ENCODE results near the gene OSBPL8.

OSBPL8 gene

DNA sequence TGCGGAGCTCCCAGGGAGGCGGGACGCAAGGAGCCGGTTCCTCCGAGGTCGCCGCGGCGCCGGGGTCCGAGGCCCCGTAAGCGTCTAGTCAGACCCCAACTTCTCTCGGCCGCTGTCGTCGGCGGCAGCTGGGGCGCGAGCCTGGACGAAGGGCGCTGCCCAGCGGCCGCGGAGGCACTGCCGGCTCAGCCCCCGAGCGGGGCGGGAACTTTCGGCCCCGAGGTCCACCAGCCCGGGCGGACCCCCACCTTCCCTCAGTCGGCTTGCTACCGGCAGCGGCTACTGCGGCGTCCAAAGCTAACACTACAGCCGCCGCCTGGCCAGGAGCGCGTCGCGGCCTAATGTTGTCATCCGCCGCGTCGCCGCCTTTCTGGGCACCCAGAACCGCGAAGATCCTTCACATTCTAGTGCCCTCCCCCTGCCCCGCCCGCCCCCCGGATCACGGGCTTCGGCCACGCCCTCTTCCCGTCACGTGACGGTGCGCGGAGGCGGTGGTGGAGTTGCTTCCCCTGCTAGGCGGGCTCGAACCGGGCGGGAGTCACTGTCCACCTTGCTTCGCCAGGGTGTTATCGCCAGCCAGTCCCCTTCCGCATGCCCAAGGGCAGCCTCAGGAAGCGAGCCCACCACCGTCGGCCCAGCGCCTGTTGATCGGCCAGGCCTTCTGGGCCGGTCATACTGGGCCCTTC lies at the start of gene OSBPL8:
Gene OSBPL8, minus strand, starts transcription at position 372 of the 686 bp plus-strand sequence. CDS start 72,220 bp downstream, outside the sequence.
- peak; percentile 92 for DNase-seq
- in situ Hi-C loops (cut with MboI; ENCODE audit: low pct_unique_long_range_greater_than_20kb, low sequenced_read_pairs) = no loop called here

DNA sequence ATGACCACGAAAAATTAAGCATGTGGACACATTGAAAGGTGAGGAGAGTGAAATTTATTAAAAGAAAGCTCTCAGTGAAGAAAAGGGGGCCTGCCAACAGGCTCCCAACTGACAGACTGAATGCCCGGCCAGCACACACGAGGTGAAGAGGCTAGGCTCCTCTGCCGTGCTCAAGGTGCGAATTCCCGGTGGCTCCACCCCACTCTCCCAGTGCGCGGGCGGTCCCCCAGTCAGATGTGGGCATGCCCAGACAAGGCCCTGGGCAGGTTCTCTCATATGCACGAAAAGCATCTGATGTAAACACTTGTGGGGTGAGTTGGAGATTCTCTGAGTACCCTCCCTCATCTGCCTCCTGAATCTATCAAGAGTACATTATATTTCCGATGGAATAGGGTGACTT lies 48.5 kb upstream of the OSBPL8 start:
- in situ Hi-C loops (cut with MboI; ENCODE audit: low pct_unique_long_range_greater_than_20kb, low sequenced_read_pairs) = loop anchor here (25.0 kb wide), 1 partner anchor 179 kb away; no protein-coding TSS in a partner anchor
- DNase-seq = no peak

DNA sequence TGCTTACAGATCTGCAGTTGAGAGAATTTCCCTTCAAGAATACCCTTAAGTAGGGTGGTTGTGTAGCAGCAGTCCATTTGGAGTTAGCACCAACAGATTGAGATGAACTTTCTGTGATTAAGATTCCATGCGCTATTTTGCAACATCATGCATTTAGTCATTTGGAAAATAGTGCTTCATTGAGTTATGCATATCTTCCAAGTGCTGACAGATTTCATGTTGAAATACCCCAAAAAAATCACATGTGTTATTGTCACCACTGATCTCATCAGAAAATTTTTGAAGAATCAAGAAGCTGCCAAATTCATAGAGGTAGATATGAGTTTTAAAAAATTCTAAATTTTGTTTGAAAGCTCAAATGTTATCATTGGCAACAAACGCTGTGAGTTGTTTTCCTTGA lies 35.5 kb upstream of the OSBPL8 start:
- DNase-seq = no peak
- in situ Hi-C loops (cut with MboI; ENCODE audit: low pct_unique_long_range_greater_than_20kb, low sequenced_read_pairs) = no loop called here

- in situ Hi-C loops (cut with MboI; ENCODE audit: low pct_unique_long_range_greater_than_20kb, low sequenced_read_pairs) = no loop called here
- no peak for DNase-seq
Observed at GRCh38 chr12:76591476-76591875, 31.9 kb upstream of the OSBPL8 start.

DNA sequence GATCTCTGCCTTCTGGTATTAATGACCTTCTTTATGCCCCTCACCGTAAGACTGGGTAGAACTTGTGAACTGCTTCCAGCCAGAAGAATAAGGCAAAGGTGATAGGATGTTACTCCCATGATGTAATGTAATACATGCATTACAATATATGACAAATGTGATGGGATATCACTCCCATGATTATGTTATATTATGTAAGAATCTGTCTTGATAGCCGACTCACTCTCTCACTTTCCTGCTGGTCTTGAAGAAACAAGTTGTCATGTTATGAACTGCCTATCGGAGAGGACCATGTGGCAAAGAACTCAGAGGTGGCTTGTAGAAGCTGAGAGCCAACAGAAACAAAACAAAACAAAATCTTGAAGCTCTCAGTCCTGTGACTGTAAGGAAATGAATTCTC lies 30.6 kb upstream of the OSBPL8 start:
- DNase-seq = no peak
- in situ Hi-C loops (cut with MboI; ENCODE audit: low pct_unique_long_range_greater_than_20kb, low sequenced_read_pairs) = no loop called here

- in situ Hi-C loops (cut with MboI; ENCODE audit: low pct_unique_long_range_greater_than_20kb, low sequenced_read_pairs) = no loop called here
- DNase-seq = peak; percentile 88
Observed at GRCh38 chr12:76588881-76589565, 29.5 kb upstream of the OSBPL8 start.

DNA sequence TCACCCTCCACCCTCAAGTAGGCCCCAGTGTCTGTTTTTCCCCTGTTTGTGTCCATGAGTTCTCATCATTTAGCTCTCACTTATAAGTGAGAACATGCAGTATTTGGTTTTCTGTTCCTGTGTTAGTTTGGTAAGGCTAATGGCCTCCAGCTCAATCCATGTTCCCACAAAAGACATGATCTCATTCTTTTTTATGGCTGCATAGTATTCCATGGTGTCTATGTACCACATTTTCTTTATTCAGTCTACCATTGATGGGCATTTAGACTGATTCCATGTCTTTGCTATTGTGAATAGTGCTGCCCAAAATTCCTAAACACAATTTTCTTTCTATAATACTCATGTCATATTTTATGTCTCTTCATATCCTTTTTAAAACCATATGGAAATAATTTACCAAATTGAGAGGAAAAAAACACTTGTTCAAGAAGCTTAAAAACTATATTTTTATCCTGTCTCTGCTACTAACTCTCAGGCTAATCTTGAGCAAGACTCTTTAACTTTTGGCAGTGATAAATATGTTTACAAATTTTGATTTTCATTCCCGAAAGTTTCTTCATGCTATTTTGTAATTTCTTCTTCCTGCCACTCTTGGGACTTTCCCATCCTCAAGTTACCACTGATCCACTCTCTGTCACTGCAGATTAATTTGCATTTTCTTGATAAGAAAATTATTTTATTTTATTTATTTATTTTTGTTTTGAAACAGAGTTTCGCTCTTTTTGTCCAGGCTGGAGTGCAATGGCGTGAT lies 28.0 kb upstream of the OSBPL8 start:
- in situ Hi-C loops (cut with MboI; ENCODE audit: low pct_unique_long_range_greater_than_20kb, low sequenced_read_pairs) = no loop called here
- no peak for DNase-seq

DNA sequence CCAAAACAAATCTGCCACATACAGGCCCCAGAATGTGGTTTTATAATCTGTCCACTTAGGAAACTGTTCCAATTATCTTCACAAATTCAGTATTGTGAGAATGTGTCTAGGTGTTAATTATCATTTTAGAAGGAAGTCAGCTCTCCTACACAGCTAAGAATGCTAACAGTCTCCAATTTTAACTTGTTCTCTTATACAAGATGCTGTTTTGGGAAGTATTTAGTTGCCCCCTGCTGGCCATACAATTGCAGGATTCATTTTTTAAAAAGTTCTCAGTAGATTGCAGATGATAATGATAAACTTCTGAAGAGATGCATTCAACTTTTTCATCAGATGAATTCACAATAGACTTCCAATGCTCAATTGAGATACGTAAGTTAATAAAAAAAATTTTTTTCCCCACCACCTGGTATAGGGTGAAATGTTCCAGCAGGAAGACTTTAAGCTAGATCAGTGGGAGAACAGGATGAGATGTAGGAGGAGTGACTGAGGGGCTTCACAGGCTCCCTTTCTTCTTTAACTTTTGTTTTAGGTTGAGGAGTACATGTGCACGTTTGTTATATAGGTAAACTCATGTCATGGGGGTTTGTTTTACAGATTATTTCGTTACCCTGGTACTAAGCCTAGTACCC lies 27.3 kb upstream of the OSBPL8 start:
- peak; percentile 87 for DNase-seq
- in situ Hi-C loops (cut with MboI; ENCODE audit: low pct_unique_long_range_greater_than_20kb, low sequenced_read_pairs) = no loop called here

DNA sequence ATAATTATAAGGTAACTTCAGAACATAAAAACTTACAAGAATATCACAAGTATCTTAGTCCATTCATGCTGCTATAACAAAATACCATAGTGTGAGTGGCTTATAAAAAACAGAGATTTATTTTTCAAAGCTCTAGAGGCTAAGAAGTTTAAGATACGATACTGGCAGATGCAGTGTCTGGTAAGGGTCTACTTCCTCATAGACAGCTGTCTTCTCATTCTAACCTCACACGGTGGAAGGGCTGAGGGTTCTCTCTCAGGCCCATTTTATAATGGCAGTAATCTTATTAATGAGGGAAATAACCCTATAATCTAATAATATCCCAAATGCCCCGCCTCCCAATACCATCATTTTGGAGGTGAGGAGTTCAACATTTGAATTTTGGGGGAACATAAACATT lies 23.7 kb upstream of the OSBPL8 start:
- in situ Hi-C loops (cut with MboI; ENCODE audit: low pct_unique_long_range_greater_than_20kb, low sequenced_read_pairs) = no loop called here
- DNase-seq = no peak

GRCh38 chr12:76573840-76574373 lies 14.3 kb upstream of the OSBPL8 start:
- in situ Hi-C loops (cut with MboI; ENCODE audit: low pct_unique_long_range_greater_than_20kb, low sequenced_read_pairs) = no loop called here
- DNase-seq = no peak

GRCh38 chr12:76571256-76571655 lies 11.7 kb upstream of the OSBPL8 start:
- in situ Hi-C loops (cut with MboI; ENCODE audit: low pct_unique_long_range_greater_than_20kb, low sequenced_read_pairs) = no loop called here
- DNase-seq = no peak

DNA sequence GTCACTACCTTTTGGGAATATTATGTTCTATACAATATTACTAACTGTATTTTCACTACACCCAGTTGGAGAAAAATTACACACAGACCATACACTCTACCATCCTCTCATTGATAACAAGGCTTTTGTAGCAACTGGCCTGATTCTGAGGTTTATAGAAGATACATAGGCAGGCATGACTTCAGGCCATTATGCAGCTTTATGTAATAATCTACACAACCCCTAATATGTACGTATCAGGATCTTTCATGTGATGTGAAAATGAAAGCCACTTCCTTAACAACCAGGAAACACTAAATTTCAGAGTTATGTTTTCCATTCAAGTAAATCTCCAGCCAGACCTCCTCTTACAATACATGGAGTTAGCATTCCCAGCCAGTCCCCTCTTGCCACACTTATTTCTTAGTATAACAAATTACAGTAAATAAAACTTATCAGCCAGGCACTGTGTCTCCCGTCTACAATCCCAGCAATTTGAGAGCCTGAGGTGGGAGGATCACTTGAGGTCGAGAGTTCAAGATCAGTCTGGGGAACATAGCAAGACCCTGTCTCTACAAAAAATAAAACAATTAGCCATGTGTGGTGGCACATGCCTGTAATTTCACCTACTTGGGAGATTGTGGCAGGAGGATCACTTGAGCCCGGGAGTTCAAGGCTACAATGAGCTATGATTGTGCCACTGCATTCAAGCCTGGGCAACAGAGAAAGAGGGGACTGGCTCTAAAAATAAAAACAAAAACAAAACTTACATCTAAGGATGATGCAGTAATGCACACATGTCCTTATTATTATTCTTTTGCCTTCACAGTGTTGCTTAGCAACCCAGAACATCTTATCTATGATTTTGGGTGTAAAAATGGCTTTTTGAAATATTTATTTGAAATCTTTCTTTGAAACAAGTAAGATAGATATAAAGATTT lies 10.4 kb upstream of the OSBPL8 start:
- in situ Hi-C loops (cut with MboI; ENCODE audit: low pct_unique_long_range_greater_than_20kb, low sequenced_read_pairs) = no loop called here
- DNase-seq = no peak

- no peak for DNase-seq
- in situ Hi-C loops (cut with MboI; ENCODE audit: low pct_unique_long_range_greater_than_20kb, low sequenced_read_pairs) = no loop called here
Observed at GRCh38 chr12:76568888-76569551, 9.4 kb upstream of the OSBPL8 start.

DNA sequence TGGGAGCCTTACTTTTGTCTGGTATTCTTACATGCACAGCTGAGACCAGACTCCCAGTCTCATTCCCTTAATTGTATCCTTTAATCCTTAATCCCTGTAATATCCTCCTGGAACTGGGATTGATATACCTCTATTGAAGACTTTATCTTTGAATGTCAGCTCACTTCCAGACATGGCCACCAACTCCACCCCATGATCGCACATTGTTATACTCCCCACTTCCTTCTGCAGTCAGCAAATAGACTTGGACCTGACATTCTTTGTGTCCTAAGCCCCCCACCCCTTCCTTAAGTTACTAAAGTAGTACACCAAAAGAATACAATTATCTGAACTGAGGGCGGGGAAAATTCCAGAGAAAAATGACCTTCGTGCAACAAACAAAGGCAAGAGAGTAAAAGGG lies 8.6 kb upstream of the OSBPL8 start:
- in situ Hi-C loops (cut with MboI; ENCODE audit: low pct_unique_long_range_greater_than_20kb, low sequenced_read_pairs) = no loop called here
- DNase-seq = no peak

GRCh38 chr12:76563061-76563460 lies 3.5 kb upstream of the OSBPL8 start:
- no peak for DNase-seq
- in situ Hi-C loops (cut with MboI; ENCODE audit: low pct_unique_long_range_greater_than_20kb, low sequenced_read_pairs) = no loop called here

DNA sequence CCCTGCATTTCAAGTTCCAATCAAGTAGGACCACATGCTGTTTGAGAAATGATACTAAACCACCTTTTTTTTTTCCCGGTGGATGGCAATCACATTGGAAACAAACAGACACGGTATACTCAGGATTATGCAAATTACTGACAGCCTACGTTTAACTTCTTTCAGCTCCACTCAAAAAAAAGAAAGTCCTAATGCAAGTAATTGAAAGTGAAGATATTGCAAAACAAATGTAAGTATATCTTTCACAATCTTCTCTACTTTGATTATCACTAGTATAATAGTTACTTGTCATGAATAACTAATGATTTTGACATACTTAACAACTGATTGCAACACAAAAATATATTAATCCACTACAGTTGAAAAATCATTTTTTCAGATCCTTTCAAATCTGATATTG lies 2.6 kb upstream of the OSBPL8 start:
- in situ Hi-C loops (cut with MboI; ENCODE audit: low pct_unique_long_range_greater_than_20kb, low sequenced_read_pairs) = no loop called here
- no peak for DNase-seq

DNA sequence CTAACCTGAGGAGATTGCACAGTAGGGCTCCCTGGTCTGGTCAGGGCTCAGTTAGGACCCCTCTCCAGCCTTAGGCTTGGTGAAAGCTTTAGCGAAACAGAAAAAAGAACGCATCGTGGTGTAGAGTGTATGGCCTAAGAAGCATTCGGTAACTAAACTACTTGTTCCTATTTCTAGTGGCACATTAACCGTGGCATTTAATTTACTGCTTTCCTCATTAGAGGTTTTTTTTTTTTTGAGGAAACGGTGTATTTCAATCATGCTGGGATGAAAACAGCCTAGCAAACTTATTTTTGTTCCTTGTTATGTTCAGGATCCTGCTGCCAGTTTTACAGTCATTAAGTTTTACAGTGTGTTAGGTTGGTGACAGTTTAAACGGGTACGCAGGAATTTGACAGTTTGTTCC lies 518 bp upstream of the OSBPL8 start:
- DNase-seq = no peak
- in situ Hi-C loops (cut with MboI; ENCODE audit: low pct_unique_long_range_greater_than_20kb, low sequenced_read_pairs) = no loop called here

Data from KBM-7 (cell line).